ENCODE data around the gene CDR2.

CDR2 gene

GRCh38 chr16:22297114-22297870 is 77.1 kb downstream of the CDR2 start, which contains the start of gene POLR3E (continued):
- TF ChIP-seq ZNF704 (tag by site-specific recombination; IDR thresholded peaks at IDR 0.05) (peak; percentile 58; the same call in 1 of the 2 replicates), TCF7L2 (IDR thresholded peaks at IDR 0.05; ENCODE audit: borderline replicate concordance, low read depth, low read length) (no peak), ZNF785 (tag by site-specific recombination; IDR thresholded peaks at IDR 0.05) (no peak), ZNF175 (tag by site-specific recombination; IDR thresholded peaks at IDR 0.05) (no peak), ZSCAN23 (tag by site-specific recombination; IDR thresholded peaks at IDR 0.05) (peak; percentile 67; the same call in 1 of the 2 replicates), ZNF629 (tag by site-specific recombination; IDR thresholded peaks at IDR 0.05) (peak; percentile 89), ZNF394 (tag by site-specific recombination; IDR thresholded peaks at IDR 0.05; ENCODE audit: borderline replicate concordance) (peak; percentile 78), ZNF214 (tag by site-specific recombination; IDR thresholded peaks at IDR 0.05; ENCODE audit: borderline replicate concordance) (no peak), ZNF48 (tag by site-specific recombination; IDR thresholded peaks at IDR 0.05) (no peak), TSHZ1 (tag by site-specific recombination; IDR thresholded peaks at IDR 0.05; ENCODE audit: borderline replicate concordance) (peak; percentile 64), ZNF530 (tag by site-specific recombination; IDR thresholded peaks at IDR 0.05; ENCODE audit: low read depth) (no peak), ELK4 (IDR thresholded peaks at IDR 0.05; ENCODE audit: borderline replicate concordance, low read depth, low read length) (no peak), ZNF362 (tag by site-specific recombination; IDR thresholded peaks at IDR 0.05) (peak; percentile 91), SP7 (tag by site-specific recombination; IDR thresholded peaks at IDR 0.05) (peak; percentile 90), ZNF341 (tag by site-specific recombination; IDR thresholded peaks at IDR 0.05; ENCODE audit: low read depth) (peak; percentile 39; the same call in 1 of the 2 replicates), ZNF510 (tag by site-specific recombination; IDR thresholded peaks at IDR 0.05; ENCODE audit: insufficient replicate concordance) (no peak), ZNF776 (tag by site-specific recombination; IDR thresholded peaks at IDR 0.05; ENCODE audit: borderline replicate concordance) (no peak), ZNF221 (tag by site-specific recombination; IDR thresholded peaks at IDR 0.05; ENCODE audit: borderline replicate concordance) (no peak), HOXA7 (CRISPR knock-in tag; IDR thresholded peaks at IDR 0.05; ENCODE audit: borderline replicate concordance) (no peak), ZNF621 (tag by site-specific recombination; IDR thresholded peaks at IDR 0.05) (0 out of 2 replicates have a peak, but pooled peaks have one; percentile 39), ZNF837 (tag by site-specific recombination; IDR thresholded peaks at IDR 0.05) (0 out of 2 replicates have a peak, but pooled peaks have one; percentile 63), GLI2 (tag by site-specific recombination; IDR thresholded peaks at IDR 0.05; ENCODE audit: borderline replicate concordance, low read depth) (no peak), INSM2 (tag by site-specific recombination; IDR thresholded peaks at IDR 0.05) (peak; percentile 86), ATF2 (tag by site-specific recombination; IDR thresholded peaks at IDR 0.05; ENCODE audit: low read depth) (no peak), ZFP37 (tag by site-specific recombination; IDR thresholded peaks at IDR 0.05) (no peak), ZNF501 (tag by site-specific recombination; IDR thresholded peaks at IDR 0.05) (peak; percentile 97), ZNF585B (tag by site-specific recombination; IDR thresholded peaks at IDR 0.05) (no peak), ZFHX2 (tag by site-specific recombination; conservative IDR thresholded peaks at IDR 0.05) (peak; percentile 37), ZNF777 (tag by site-specific recombination; IDR thresholded peaks at IDR 0.05; ENCODE audit: borderline replicate concordance) (peak; percentile 64; the same call in 1 of the 2 replicates)
